ENCODE measurements around the gene NPW.

NPW gene

DNA sequence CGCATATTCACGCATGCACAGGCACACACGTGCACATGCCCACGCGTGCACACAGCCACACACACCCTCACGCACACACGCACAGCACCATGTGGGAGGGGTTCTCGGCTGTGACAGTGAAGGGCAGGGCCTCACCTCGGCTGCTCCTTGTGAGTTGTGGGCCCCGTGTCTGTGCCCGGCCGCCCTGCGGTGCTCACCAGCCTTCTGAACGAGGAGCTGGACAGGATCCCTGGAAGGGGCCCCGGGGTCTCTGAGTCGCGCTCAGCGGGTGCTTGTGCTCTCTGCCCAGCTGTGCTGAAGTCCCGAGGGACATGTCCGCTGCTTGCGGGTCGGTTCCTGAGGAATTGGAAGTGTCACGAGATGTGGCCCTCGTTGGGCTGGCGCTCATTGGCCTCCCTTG, 44.3 kb downstream of the NPW start:
- TF ChIP-seq, protein P1, sequence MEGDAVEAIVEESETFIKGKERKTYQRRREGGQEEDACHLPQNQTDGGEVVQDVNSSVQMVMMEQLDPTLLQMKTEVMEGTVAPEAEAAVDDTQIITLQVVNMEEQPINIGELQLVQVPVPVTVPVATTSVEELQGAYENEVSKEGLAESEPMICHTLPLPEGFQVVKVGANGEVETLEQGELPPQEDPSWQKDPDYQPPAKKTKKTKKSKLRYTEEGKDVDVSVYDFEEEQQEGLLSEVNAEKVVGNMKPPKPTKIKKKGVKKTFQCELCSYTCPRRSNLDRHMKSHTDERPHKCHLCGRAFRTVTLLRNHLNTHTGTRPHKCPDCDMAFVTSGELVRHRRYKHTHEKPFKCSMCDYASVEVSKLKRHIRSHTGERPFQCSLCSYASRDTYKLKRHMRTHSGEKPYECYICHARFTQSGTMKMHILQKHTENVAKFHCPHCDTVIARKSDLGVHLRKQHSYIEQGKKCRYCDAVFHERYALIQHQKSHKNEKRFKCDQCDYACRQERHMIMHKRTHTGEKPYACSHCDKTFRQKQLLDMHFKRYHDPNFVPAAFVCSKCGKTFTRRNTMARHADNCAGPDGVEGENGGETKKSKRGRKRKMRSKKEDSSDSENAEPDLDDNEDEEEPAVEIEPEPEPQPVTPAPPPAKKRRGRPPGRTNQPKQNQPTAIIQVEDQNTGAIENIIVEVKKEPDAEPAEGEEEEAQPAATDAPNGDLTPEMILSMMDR (IDR thresholded peaks at IDR 0.05): no peak
- no peaks in the 10 kb centered on the region for H3K4me1 ChIP-seq
- no peak for DNase-seq
- intact Hi-C loops (cut with DNase I; ENCODE audit: low total_unique reads): no loop called here
- no peaks in the 10 kb centered on the region for H3K9me3 ChIP-seq
- peaks cover 56 to 97% (median 77%) of the 10 kb centered on the region in 3 donors for H3K36me3 ChIP-seq
- H3K27me3 ChIP-seq: no peaks in the 10 kb centered on the region
- H3K4me3 ChIP-seq: no peak overlapping the region
- H3K27ac ChIP-seq: no peak overlapping the region

DNA sequence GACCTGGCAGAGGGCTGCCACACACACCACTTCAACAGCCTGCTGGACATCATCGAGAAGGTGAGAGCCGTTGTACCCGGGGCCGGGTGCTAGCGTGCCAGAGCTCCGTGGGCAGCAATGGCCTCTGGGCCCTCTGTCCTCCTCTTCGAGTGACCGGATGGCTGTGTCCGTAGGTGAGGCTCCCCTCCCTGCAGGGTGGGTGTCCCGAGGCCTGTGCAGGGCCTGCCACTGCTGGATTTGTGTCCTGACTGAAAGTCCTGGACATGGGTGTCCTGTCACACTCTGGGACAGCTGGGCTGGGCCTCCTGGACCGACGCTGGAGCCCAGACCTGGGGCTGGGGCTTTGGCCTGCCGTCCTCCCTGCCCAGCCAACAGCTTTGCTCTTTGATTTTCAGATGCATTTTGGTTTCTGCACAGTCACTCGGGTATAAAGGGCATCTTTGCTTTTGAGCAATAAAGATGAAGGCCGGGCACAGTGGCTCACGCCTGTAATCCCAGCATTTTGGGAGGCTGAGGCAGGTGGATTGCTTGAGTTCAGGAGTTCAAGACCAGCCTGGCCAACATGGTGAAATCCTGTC, 44.9 kb downstream of the NPW start:
- TF ChIP-seq, protein P1 (IDR thresholded peaks at IDR 0.05): no peak
- H3K27me3 ChIP-seq: no peaks in the 10 kb centered on the region
- no peak overlapping the region for H3K4me3 ChIP-seq
- DNase-seq: no peak
- H3K27ac ChIP-seq: no peak overlapping the region
- H3K9me3 ChIP-seq: no peaks in the 10 kb centered on the region
- intact Hi-C loops (cut with DNase I; ENCODE audit: low total_unique reads): no loop called here
- peaks cover 61 to 100% (median 83%) of the 10 kb centered on the region in 3 donors for H3K36me3 ChIP-seq
- no peaks in the 10 kb centered on the region for H3K4me1 ChIP-seq

DNA sequence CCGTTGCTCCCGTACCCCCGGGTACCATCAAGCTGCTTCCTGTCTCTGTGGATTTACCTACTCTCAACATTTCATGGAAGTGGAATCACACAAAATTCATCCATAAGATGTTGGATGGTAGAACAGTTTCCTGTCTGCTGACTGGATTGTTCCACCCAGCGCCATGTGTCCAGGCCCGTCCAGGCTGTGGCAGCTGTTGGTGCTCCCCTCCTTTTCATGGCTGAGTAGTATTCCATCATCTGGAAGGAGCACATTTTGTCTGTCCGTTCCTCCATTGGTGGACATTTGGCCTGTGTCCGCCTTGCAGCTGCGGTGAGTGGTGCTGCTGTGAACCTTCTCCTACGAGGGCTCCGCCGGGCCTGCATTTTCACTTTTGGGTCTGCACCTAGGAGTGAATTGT, 46.6 kb downstream of the NPW start:
- Histone ChIP-seq H3K4me3 (no peak overlapping the region), H3K36me3 (peaks cover 50 to 100% (median 84%) of the 10 kb centered on the region in 3 donors), H3K27me3 (no peaks in the 10 kb centered on the region), H3K27ac (no peak overlapping the region), H3K4me1 (no peaks in the 10 kb centered on the region), H3K9me3 (no peaks in the 10 kb centered on the region)
- intact Hi-C loops (cut with DNase I; ENCODE audit: low total_unique reads): no loop called here
- TF ChIP-seq, protein P1 (IDR thresholded peaks at IDR 0.05): no peak
- no peak for DNase-seq
